ENCODE data around the gene DRD4. TPM values are rescaled to one million over a fixed set of nuclear protein-coding genes. Genes with fewer than 3 reads are reported as not detected.

The DRD4 gene
- total and polyA plus RNA-seq, 9 of the 15 experiments (the other 6 are each of a cell fraction or from before 2014, with no cell fraction given), result 0.04 to 0.95 (median 0.21) TPM; not detected in 5

DNA sequence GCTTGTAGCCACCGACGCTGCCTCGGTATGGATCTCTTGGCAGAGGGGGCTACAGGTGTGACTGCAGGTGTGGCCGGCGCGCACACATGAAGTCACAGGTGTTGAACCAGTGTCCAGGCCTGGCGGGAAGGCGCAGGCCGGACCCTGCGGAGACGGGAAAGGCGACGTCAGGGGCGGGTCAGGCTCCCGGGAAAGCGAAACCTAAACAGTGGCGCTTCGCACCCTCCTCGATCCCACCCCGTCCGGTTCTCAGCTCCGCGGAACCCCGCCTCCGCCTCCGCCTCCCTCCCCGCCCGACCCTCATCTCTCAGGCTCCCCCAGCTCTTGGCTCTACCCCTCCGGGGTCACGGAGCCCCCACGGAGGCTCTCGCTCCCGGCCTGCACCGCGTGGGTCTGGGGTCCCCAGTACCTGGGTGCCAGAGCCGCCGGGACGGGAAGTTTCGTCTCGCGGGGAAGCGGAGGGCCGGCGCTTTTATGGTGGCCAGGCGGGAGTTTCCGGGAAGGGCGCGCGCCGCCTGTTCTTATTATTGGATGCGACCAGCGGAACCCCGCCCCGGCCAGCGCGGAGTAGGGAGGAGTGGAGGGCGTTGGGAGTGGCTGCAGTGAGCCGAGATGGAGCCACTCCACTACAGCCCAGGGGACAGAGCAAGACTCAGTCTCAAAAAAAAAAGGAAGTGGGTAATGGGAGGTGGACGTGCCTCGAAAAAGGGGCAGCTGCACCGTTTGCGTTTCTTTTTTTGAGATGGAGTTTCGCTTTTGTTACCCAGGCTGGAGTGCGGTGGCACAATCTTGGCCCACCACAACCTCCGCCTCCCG is 21.4 kb upstream of the DRD4 start, which contains the start of gene IRF7 (continued):
- TF ChIP-seq CUX1 (CRISPR knock-in tag; IDR thresholded peaks at IDR 0.05), result no peak
- TF ChIP-seq STAT6 (CRISPR knock-in tag; IDR thresholded peaks at IDR 0.05), result no peak
- no peak for TF ChIP-seq TOE1 (IDR thresholded peaks at IDR 0.05; ENCODE audit: borderline replicate concordance)
- TF ChIP-seq TOE1 (CRISPR knock-in tag; IDR thresholded peaks at IDR 0.05; ENCODE audit: borderline replicate concordance, low read depth), result no peak
- TF ChIP-seq NKRF (IDR thresholded peaks at IDR 0.05; ENCODE audit: borderline replicate concordance), result peak; percentile 57; the same call in 1 of the 2 replicates
- no peak for TF ChIP-seq ZNF668 (CRISPR knock-in tag; IDR thresholded peaks at IDR 0.05)
- no peak for TF ChIP-seq BRD9 (IDR thresholded peaks at IDR 0.05; ENCODE audit: low read depth, partially characterized antibody)
- peak; percentile 51; the same call in 1 of the 2 replicates for TF ChIP-seq POLR2AphosphoS5 (IDR thresholded peaks at IDR 0.05; ENCODE audit: control insufficient read depth, insufficient read depth, low read depth, low read length)
- no peak for TF ChIP-seq IRF2 (CRISPR knock-in tag; IDR thresholded peaks at IDR 0.05)
- TF ChIP-seq PCBP1 (IDR thresholded peaks at IDR 0.05; ENCODE audit: low read depth, low read length, poor library complexity, severe bottlenecking), result peak; percentile 58
- TF ChIP-seq GABPA (tag; conservative IDR thresholded peaks at IDR 0.05; ENCODE audit: low read depth), result peak; percentile 90
- TF ChIP-seq MAFF (IDR thresholded peaks at IDR 0.05; ENCODE audit: low read length), result no peak
- TF ChIP-seq EP400 (IDR thresholded peaks at IDR 0.05), result peak; percentile 36; the same call in 1 of the 2 replicates
- TF ChIP-seq HIVEP1 (CRISPR knock-in tag; IDR thresholded peaks at IDR 0.05), result no peak
- TF ChIP-seq ZC3H8 (IDR thresholded peaks at IDR 0.05), result no peak
- TF ChIP-seq HMG20A (CRISPR knock-in tag; conservative IDR thresholded peaks at IDR 0.05), result no peak
